ENCODE results near the gene PTPRM.

DNA sequence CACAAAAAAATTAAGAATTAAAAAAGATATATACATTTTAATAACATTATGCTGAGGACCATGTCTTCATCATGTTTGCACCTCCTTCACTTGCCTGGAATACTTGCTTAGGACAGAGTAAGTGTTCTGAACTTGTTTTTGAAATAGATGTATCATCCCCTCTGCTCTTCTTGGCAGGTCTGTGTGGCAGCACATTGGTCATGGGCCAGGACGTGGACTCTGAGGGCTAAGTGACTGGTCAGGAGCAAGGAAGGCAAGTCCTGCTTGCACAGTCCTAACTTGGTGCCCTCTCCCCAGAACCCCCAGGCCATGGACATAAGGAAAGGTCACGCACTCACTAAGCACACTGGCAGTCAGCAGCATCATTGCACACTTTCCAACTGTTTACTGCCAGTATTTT lies 95.8 kb downstream of the PTPRM start:
- TF ChIP-seq EZH2phosphoT487 (IDR thresholded peaks at IDR 0.05; ENCODE audit: insufficient read depth, low read depth): no peak
- TF ChIP-seq EZH2 (IDR thresholded peaks at IDR 0.05; ENCODE audit: insufficient read depth, poor library complexity, severe bottlenecking): no peak
